Endothelial cell of umbilical vein (primary cell): ENCODE results near the gene CEP104. TPM values are rescaled to one million over a fixed set of nuclear protein-coding genes. Genes with fewer than 3 reads are reported as not detected.

Experiments used
- BruUV-seq: library from RNA; stranded (reverse); fragments of 400-500 nt; replicated peaks from 2 replicates; lab custom pipeline; 2021; lab: Mats Ljungman, UMichigan
- CTCF ChIA-PET: fragments of 300-600, 350-600 bp; sonication (Branson Sonifier 250); formaldehyde crosslinking; loops from one replicate; lab custom pipeline; 2021; ENCODE audit warnings: antibody characterized with exemption, inconsistent platforms; lab: Charles Lee
- POLR2A ChIA-PET: fragments of 300-600, 350-600 bp; sonication (Branson Sonifier 250); formaldehyde crosslinking; loops from one replicate; lab custom pipeline; 2021; ENCODE audit warnings: antibody characterized with exemption, inconsistent platforms; lab: Charles Lee
- DNase-seq: peaks from one replicate; pipeline ENCODE4 v3.0.0-alpha.2; 2011; ENCODE audit warnings: low read depth, low spot score
- FAIRE-seq: peaks from 2 replicates; lab custom pipeline; 2011; peaks lifted over from hg19 to GRCh38; lab: Jason Lieb, UNC
- H2AFZ ChIP-seq: 2 replicates; pipeline ENCODE4 v1.6.0; 2012; ENCODE audit warnings: low read depth, low read length, control low read depth, inconsistent platforms
- H3K27ac ChIP-seq: 2 replicates; pipeline ENCODE4 v1.5.1; 2011; ENCODE audit warnings: low read depth, mild to moderate bottlenecking, control low read depth, low read length, moderate library complexity; ENCODE audit not compliant: insufficient read depth
- H3K27me3 ChIP-seq, 2 experiments: 2 replicates each; pipeline versions ENCODE4 v1.6.0 to v1.6.1; 2011; ENCODE audit warnings: low read length in 2 of 2, mixed read lengths in 1 of 2; ENCODE audit not compliant: control insufficient read depth in 2 of 2, insufficient read depth in 2 of 2
- H3K36me3 ChIP-seq, 2 experiments: 2 replicates in 1 of 2; 3 replicates in 1 of 2; pipeline ENCODE4 v1.5.1; 2011; ENCODE audit warnings: low read length in 2 of 2, mild to moderate bottlenecking in 1 of 2, moderate library complexity in 1 of 2; ENCODE audit not compliant: control insufficient read depth in 2 of 2, insufficient read depth in 2 of 2; ENCODE audit errors: extremely low read depth in 1 of 2
- H3K4me1 ChIP-seq: 3 replicates; pipeline ENCODE4 v1.5.1; 2011; ENCODE audit warnings: mild to moderate bottlenecking, low read length; ENCODE audit not compliant: control insufficient read depth, insufficient read depth; ENCODE audit errors: extremely low read depth
- H3K4me2 ChIP-seq: 2 replicates; pipeline ENCODE4 v1.6.1; 2011; ENCODE audit warnings: low read length, control low read depth, mixed read lengths; ENCODE audit not compliant: insufficient read depth
- H3K4me3 ChIP-seq, 3 experiments: fragments of 200-600 bp in 1 of 3; sonication (generic), shearing (Covaris generic) in 1 of 3; replicated peaks in 1 of 3; 2 replicates each; pipeline ENCODE4 v1.5.1; 2011 to 2016; ENCODE audit warnings: control low read depth in 3 of 3, low read length in 3 of 3, mild to moderate bottlenecking in 2 of 3, inconsistent platforms in 1 of 3, low read depth in 1 of 3, moderate library complexity in 1 of 3; ENCODE audit not compliant: insufficient read depth in 1 of 3
- H3K79me2 ChIP-seq: 2 replicates; pipeline ENCODE4 v1.6.0; 2012; ENCODE audit warnings: low read length, inconsistent platforms; ENCODE audit not compliant: control insufficient read depth, insufficient read depth
- H3K9ac ChIP-seq: replicated peaks from 2 replicates; pipeline ENCODE3; 2011; ENCODE audit warnings: low read length, control low read depth; ENCODE audit not compliant: insufficient read depth; ENCODE audit errors: extremely low read depth
- H3K9me1 ChIP-seq: replicated peaks from 3 replicates; pipeline ENCODE4 v1.6.0; 2011; ENCODE audit warnings: mild to moderate bottlenecking, low read length; ENCODE audit not compliant: control insufficient read depth, insufficient read depth; ENCODE audit errors: extremely low read depth
- H3K9me3 ChIP-seq: replicated peaks from 2 replicates; pipeline ENCODE4 v1.5.1; 2012; ENCODE audit warnings: low read length, inconsistent platforms; ENCODE audit not compliant: control insufficient read depth, insufficient read depth
- H4K20me1 ChIP-seq: replicated peaks from 2 replicates; pipeline ENCODE3; 2011; ENCODE audit warnings: mild to moderate bottlenecking, low read length; ENCODE audit not compliant: control insufficient read depth, insufficient read depth; ENCODE audit errors: extremely low read depth
- CTCF ChIP-seq, 2 donors: IDR thresholded peaks; 1 replicate in 1 of 2; 2 replicates in 1 of 2; pipeline ENCODE4 v1.5.1; 2011; ENCODE audit warnings: low read length in 2 of 2, mild to moderate bottlenecking in 2 of 2, moderate library complexity in 2 of 2, control low read depth in 1 of 2, inconsistent platforms in 1 of 2, low read depth in 1 of 2; ENCODE audit not compliant: insufficient read depth in 1 of 2; ENCODE audit errors: extremely low read depth in 1 of 2
- EZH2 ChIP-seq: IDR thresholded peaks from 2 replicates; pipeline ENCODE4 v1.6.1; 2012; ENCODE audit warnings: borderline replicate concordance, low read depth, mild to moderate bottlenecking, moderate library complexity, low read length, inconsistent platforms; ENCODE audit not compliant: severe bottlenecking
- FOS ChIP-seq: IDR thresholded peaks from 2 replicates; pipeline ENCODE4 v1.6.1; 2011; ENCODE audit warnings: mild to moderate bottlenecking, low read length, moderate library complexity, borderline replicate concordance; ENCODE audit not compliant: insufficient read depth
- GATA2 ChIP-seq: IDR thresholded peaks from 2 replicates; pipeline ENCODE4 v1.7.0; 2011; ENCODE audit warnings: low read depth, mild to moderate bottlenecking, moderate library complexity, mixed read lengths, low read length; ENCODE audit not compliant: insufficient read length, insufficient read depth
- JUN ChIP-seq: IDR thresholded peaks from 2 replicates; pipeline ENCODE4 v1.6.1; 2011; ENCODE audit warnings: borderline replicate concordance, low read depth; ENCODE audit not compliant: insufficient read length, insufficient read depth
- MYC ChIP-seq: IDR thresholded peaks from one replicate; pipeline ENCODE4 v1.6.1; 2011; ENCODE audit warnings: mild to moderate bottlenecking, low read depth, low read length
- POLR2A ChIP-seq: IDR thresholded peaks from 2 replicates; pipeline ENCODE4 v1.6.1; 2012; ENCODE audit warnings: low read depth, mild to moderate bottlenecking, control low read depth, low read length
- POLR2AphosphoS5 ChIP-seq: IDR thresholded peaks from 2 replicates; pipeline ENCODE4 v1.6.1; 2012; ENCODE audit warnings: low read depth, mild to moderate bottlenecking, control low read depth, low read length, moderate library complexity; ENCODE audit not compliant: insufficient read depth
- dilution Hi-C: fragments of 300-500 bp; cut with MboI; formaldehyde crosslinking; loops from one replicate; pipeline ENCODE4 v1.15.0; 2019; ENCODE audit warnings: low sequenced_read_pairs; ENCODE audit not compliant: extremely low pct_ligation_motif_present
- intact Hi-C: fragments of 100-400 bp; cut with micrococcal nuclease; formaldehyde crosslinking; loops from one replicate; pipeline ENCODE4 v1.10.0; 2022
- polyA plus RNA-seq, 4 experiments: library from polyadenylated mRNA; depleted of rRNA in 3 of 4; stranded (reverse) in 3 of 4; unstranded in 1 of 4; fragments of >200 nt; gene quantifications; 2 replicates each; pipeline versions ENCODE4 v1.2.1 to v1.2.3, GENCODE V29; 2011 to 2012; ENCODE audit warnings: missing spikeins in 1 of 4
- total RNA-seq: library from RNA; stranded (reverse); gene quantifications from 2 replicates; pipeline ENCODE4 v1.2.3, GENCODE V29; 2021
- TF ChIP-seq, protein P1 (sequence below): IDR thresholded peaks from 2 replicates; pipeline ENCODE4 v1.6.1; 2011; ENCODE audit not compliant: insufficient read depth, insufficient read length

CEP104 gene
- total and polyA plus RNA-seq, 2 donors (not counting 3 experiments of a cell fraction or from before 2014, with no cell fraction given): 12.4 to 43.0 TPM

GRCh38 chr1:3890389-3891328, 33.6 kb upstream of the CEP104 start:
- CTCF ChIA-PET: interaction anchor here (1.0 kb wide), 1 partner anchor 10 kb away, joined by 3 read pairs; no protein-coding TSS in a partner anchor
- dilution Hi-C loops: no loop called here
- Histone ChIP-seq H3K9me3 (no peaks in the 10 kb centered on the region), H2AFZ (no peak overlapping the region), H3K27me3 (no peaks in the 10 kb centered on the region), H3K36me3 (peaks cover 6 to 26% of the 10 kb centered on the region in 2 experiments), H3K9ac (no peak overlapping the region), H3K4me1 (no peaks in the 10 kb centered on the region), H3K4me2 (no peak overlapping the region), H3K79me2 (peaks cover 23% of the 10 kb centered on the region), H3K9me1 (no peaks in the 10 kb centered on the region), H4K20me1 (no peaks in the 10 kb centered on the region), H3K27ac (no peak overlapping the region), H3K4me3 (no peak overlapping the region)
- no peak for FAIRE-seq
- POLR2A ChIA-PET: no interaction called here
- no TSS peak for BruUV-seq
- no peak for DNase-seq
- intact Hi-C loops: no loop called here
- TF ChIP-seq, protein P1, sequence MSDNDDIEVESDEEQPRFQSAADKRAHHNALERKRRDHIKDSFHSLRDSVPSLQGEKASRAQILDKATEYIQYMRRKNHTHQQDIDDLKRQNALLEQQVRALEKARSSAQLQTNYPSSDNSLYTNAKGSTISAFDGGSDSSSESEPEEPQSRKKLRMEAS: no peak
- no peak for TF ChIP-seq CTCF (IDR thresholded peaks at IDR 0.05; ENCODE audit: extremely low read depth in 1 of 2, insufficient read depth in 1 of 2, low read depth in 1 of 2, low read length in 2 of 2)
- no peak for TF ChIP-seq POLR2AphosphoS5
- no peak for TF ChIP-seq POLR2A
- TF ChIP-seq EZH2: no peak
- TF ChIP-seq FOS: no peak
- TF ChIP-seq JUN: no peak
- no peak for TF ChIP-seq GATA2
- no peak for TF ChIP-seq MYC
